Karpas-422 (cell line): ENCODE results near the gene MBOAT2. TPM values are rescaled to one million over a fixed set of nuclear protein-coding genes. Genes with fewer than 3 reads are reported as not detected.

Source experiments
- DNase-seq: peaks from one replicate; pipeline ENCODE4 v3.0.0-alpha.2; 2015
- H2AFZ ChIP-seq: fragments of 200-600 bp; sonication (generic); 2 replicates; pipeline ENCODE4 v1.6.1; 2014; ENCODE audit warnings: antibody characterized with exemption, low read length, mixed read lengths
- H3K27ac ChIP-seq: fragments of 200-600 bp; sonication (generic); 2 replicates; pipeline ENCODE4 v1.5.1; 2014; ENCODE audit warnings: mild to moderate bottlenecking, low read length, moderate library complexity
- H3K27me3 ChIP-seq: fragments of 200-600 bp; sonication (generic); 2 replicates; pipeline ENCODE4 v1.6.1; 2014; ENCODE audit warnings: low read length, mixed read lengths
- H3K36me3 ChIP-seq: fragments of 200-600 bp; sonication (generic); 2 replicates; pipeline ENCODE4 v1.6.1; 2014; ENCODE audit warnings: low read length, mixed read lengths; ENCODE audit not compliant: insufficient read depth
- H3K4me1 ChIP-seq: fragments of 200-600 bp; sonication (generic); 2 replicates; pipeline ENCODE4 v1.6.1; 2014; ENCODE audit warnings: mild to moderate bottlenecking, low read length, mixed read lengths
- H3K4me2 ChIP-seq: fragments of 200-600 bp; sonication (generic); 2 replicates; pipeline ENCODE4 v1.6.1; 2014; ENCODE audit warnings: low read length, low read depth, mild to moderate bottlenecking; ENCODE audit not compliant: poor library complexity, severe bottlenecking
- H3K4me3 ChIP-seq: fragments of 200-600 bp; sonication (generic); 2 replicates; pipeline ENCODE4 v1.5.1; 2014; ENCODE audit warnings: mild to moderate bottlenecking, antibody characterized with exemption, low read length, mixed read lengths
- H3K79me2 ChIP-seq: fragments of 200-600 bp; sonication (generic); 2 replicates; pipeline ENCODE4 v1.6.1; 2014; ENCODE audit warnings: mild to moderate bottlenecking, low read length, mixed read lengths
- H3K9ac ChIP-seq: fragments of 200-600 bp; sonication (generic); 2 replicates; pipeline ENCODE4 v1.6.0; 2014; ENCODE audit warnings: low read length
- H3K9me2 ChIP-seq: fragments of 200-600 bp; sonication (generic), shearing (Covaris generic); replicated peaks from 2 replicates; pipeline ENCODE4 v1.6.0; 2014; ENCODE audit warnings: mild to moderate bottlenecking, low read length, moderate library complexity; ENCODE audit not compliant: insufficient read depth
- H3K9me3 ChIP-seq: fragments of 300-700, 200-600 bp; sonication (generic); 2 replicates; pipeline ENCODE4 v1.6.1; 2014; ENCODE audit warnings: low read length, mixed read lengths
- H4K20me1 ChIP-seq: fragments of 200-600 bp; sonication (generic); 2 replicates; pipeline ENCODE4 v1.6.1; 2014; ENCODE audit warnings: mild to moderate bottlenecking, antibody characterized with exemption, low read length, low read depth; ENCODE audit not compliant: insufficient read depth
- total RNA-seq: library from RNA; depleted of rRNA; stranded (reverse); fragments of >200 nt; shearing (Covaris generic); gene quantifications from 2 replicates; pipeline ENCODE4 v1.2.3, GENCODE V29; 2014; ENCODE audit warnings: low replicate concordance

Gene MBOAT2
- total RNA-seq, 1 experiment from 2014 or later = not detected

- H3K36me3 ChIP-seq = no peaks in the 10 kb centered on the region
- H3K4me2 ChIP-seq = no peak overlapping the region
- H3K9me3 ChIP-seq = no peaks in the 10 kb centered on the region
- no peaks in the 10 kb centered on the region for H3K9me2 ChIP-seq
- peaks cover 9% of the 10 kb centered on the region for H3K4me1 ChIP-seq
- peak; percentile 22 for DNase-seq
- H3K9ac ChIP-seq = no peak overlapping the region
- no peak overlapping the region for H3K4me3 ChIP-seq
- H3K79me2 ChIP-seq = peaks cover 13% of the 10 kb centered on the region
- H3K27me3 ChIP-seq = no peaks in the 10 kb centered on the region; the same call in 1 of the 2 replicates
- H2AFZ ChIP-seq = no peak overlapping the region
- H3K27ac ChIP-seq = no peak overlapping the region
- H4K20me1 ChIP-seq = peaks cover 8% of the 10 kb centered on the region; the same call in 1 of the 2 replicates
These were observed 164.1 kb downstream of the MBOAT2 start for GRCh38 chr2:8839189-8839965.

GRCh38 chr2:8837795-8838140, 165.7 kb downstream of the MBOAT2 start:
- H3K9ac ChIP-seq = no peak overlapping the region
- H3K79me2 ChIP-seq = peaks cover 26% of the 10 kb centered on the region
- H3K4me2 ChIP-seq = no peak overlapping the region
- peaks cover 9% of the 10 kb centered on the region for H3K4me1 ChIP-seq
- H4K20me1 ChIP-seq = peaks cover 16% of the 10 kb centered on the region; the same call in 1 of the 2 replicates
- no peak overlapping the region; the same call in 1 of the 2 replicates for H2AFZ ChIP-seq
- no peaks in the 10 kb centered on the region for H3K36me3 ChIP-seq
- no peak overlapping the region for H3K27ac ChIP-seq
- H3K27me3 ChIP-seq = no peaks in the 10 kb centered on the region; the same call in 1 of the 2 replicates
- H3K9me3 ChIP-seq = no peaks in the 10 kb centered on the region
- no peak for DNase-seq
- peak overlapping the region; percentile 87; the same call in 1 of the 2 replicates for H3K4me3 ChIP-seq
- H3K9me2 ChIP-seq = no peaks in the 10 kb centered on the region

- peak within 1 kb of the TSS; percentile 88 for H3K4me2 ChIP-seq
These were observed 166.3 kb downstream of the MBOAT2 start, which contains the start of gene KIDINS220 for GRCh38 chr2:8836971-8837794. Gene KIDINS220 (minus strand): TSS chr2:8837613. CDS start chr2:8827093, 10,520 bp downstream.

GRCh38 chr2:8835279-8835678, 168.2 kb downstream of the MBOAT2 start:
- Histone ChIP-seq H3K27me3 (no peaks in the 10 kb centered on the region; the same call in 1 of the 2 replicates), H3K36me3 (no peaks in the 10 kb centered on the region), H3K27ac (no peak overlapping the region), H3K9ac (no peak overlapping the region), H4K20me1 (peaks cover 26% of the 10 kb centered on the region), H3K4me2 (no peak overlapping the region), H3K79me2 (peaks cover 38% of the 10 kb centered on the region), H2AFZ (no peak overlapping the region), H3K9me2 (no peaks in the 10 kb centered on the region), H3K4me1 (peaks cover 9% of the 10 kb centered on the region), H3K4me3 (no peak overlapping the region), H3K9me3 (no peaks in the 10 kb centered on the region)
- peak; percentile 19 for DNase-seq

More at GRCh38 chr2:8836971-8837794, 166.3 kb downstream of the MBOAT2 start, which contains the start of gene KIDINS220:
- peak within 1 kb of the TSS; percentile 87 for H3K9ac ChIP-seq
- no peaks in the 10 kb centered on the region for H3K9me3 ChIP-seq
- H3K4me1 ChIP-seq = peaks cover 9% of the 10 kb centered on the region
- H3K36me3 ChIP-seq = no peaks in the 10 kb centered on the region
- H3K27ac ChIP-seq = no peak within 1 kb of the TSS
- no peaks in the 10 kb centered on the region; the same call in 1 of the 2 replicates for H3K27me3 ChIP-seq
- DNase-seq = peak; percentile 92
- H3K4me3 ChIP-seq = peak within 1 kb of the TSS; percentile 87
- H2AFZ ChIP-seq = peak within 1 kb of the TSS; percentile 89
- H4K20me1 ChIP-seq = peaks cover 16% of the 10 kb centered on the region; the same call in 1 of the 2 replicates
- H3K9me2 ChIP-seq = no peaks in the 10 kb centered on the region
- H3K79me2 ChIP-seq = peaks cover 29% of the 10 kb centered on the region

GRCh38 chr2:8833853-8834252, 169.6 kb downstream of the MBOAT2 start:
- peaks cover 48% of the 10 kb centered on the region for H3K79me2 ChIP-seq
- no peak overlapping the region for H3K9ac ChIP-seq
- peak; percentile 9 for DNase-seq
- H3K27me3 ChIP-seq = no peaks in the 10 kb centered on the region; the same call in 1 of the 2 replicates
- peaks cover 26% of the 10 kb centered on the region for H4K20me1 ChIP-seq
- H3K9me2 ChIP-seq = no peaks in the 10 kb centered on the region
- H3K4me3 ChIP-seq = no peak overlapping the region
- no peaks in the 10 kb centered on the region for H3K9me3 ChIP-seq
- H3K4me1 ChIP-seq = peaks cover 9% of the 10 kb centered on the region
- H2AFZ ChIP-seq = no peak overlapping the region
- no peaks in the 10 kb centered on the region for H3K36me3 ChIP-seq
- no peak overlapping the region for H3K27ac ChIP-seq
- no peak overlapping the region for H3K4me2 ChIP-seq

GRCh38 chr2:8831516-8831915, 172.0 kb downstream of the MBOAT2 start:
- H3K9ac ChIP-seq = no peak overlapping the region
- H3K4me2 ChIP-seq = no peak overlapping the region
- H4K20me1 ChIP-seq = peaks cover 25% of the 10 kb centered on the region
- no peaks in the 10 kb centered on the region for H3K36me3 ChIP-seq
- H3K9me3 ChIP-seq = no peaks in the 10 kb centered on the region
- H3K4me1 ChIP-seq = peaks cover 5% of the 10 kb centered on the region
- no peak overlapping the region for H3K4me3 ChIP-seq
- no peaks in the 10 kb centered on the region; the same call in 1 of the 2 replicates for H3K27me3 ChIP-seq
- H3K79me2 ChIP-seq = peaks cover 54% of the 10 kb centered on the region
- DNase-seq = no peak
- no peak overlapping the region for H2AFZ ChIP-seq
- no peak overlapping the region for H3K27ac ChIP-seq
- H3K9me2 ChIP-seq = no peaks in the 10 kb centered on the region

- Histone ChIP-seq H3K9ac (no peak overlapping the region), H3K4me3 (no peak overlapping the region), H3K9me3 (no peaks in the 10 kb centered on the region), H4K20me1 (peaks cover 10% of the 10 kb centered on the region), H3K36me3 (no peaks in the 10 kb centered on the region), H3K9me2 (no peaks in the 10 kb centered on the region), H3K27me3 (no peaks in the 10 kb centered on the region), H3K27ac (no peak overlapping the region), H2AFZ (no peak overlapping the region), H3K4me2 (no peak overlapping the region), H3K4me1 (no peaks in the 10 kb centered on the region), H3K79me2 (peaks cover 32% of the 10 kb centered on the region)
- no peak for DNase-seq
These were observed 175.8 kb downstream of the MBOAT2 start for GRCh38 chr2:8827729-8828128.

- no peaks in the 10 kb centered on the region for H4K20me1 ChIP-seq
- no peak overlapping the region for H3K9ac ChIP-seq
These were observed 181.3 kb downstream of the MBOAT2 start for GRCh38 chr2:8822218-8822617.

More at GRCh38 chr2:8822218-8822617, 181.3 kb downstream of the MBOAT2 start:
- no peaks in the 10 kb centered on the region for H3K36me3 ChIP-seq
- no peak for DNase-seq
- no peak overlapping the region for H3K4me2 ChIP-seq
- no peaks in the 10 kb centered on the region for H3K27me3 ChIP-seq
- H3K4me3 ChIP-seq = no peak overlapping the region
- no peak overlapping the region for H2AFZ ChIP-seq
- no peaks in the 10 kb centered on the region for H3K4me1 ChIP-seq
- 0 out of 2 replicates have a peak, but pooled peaks cover 3% of the 10 kb centered on the region for H3K79me2 ChIP-seq
- no peaks in the 10 kb centered on the region for H3K9me3 ChIP-seq
- no peak overlapping the region for H3K27ac ChIP-seq
- H3K9me2 ChIP-seq = no peaks in the 10 kb centered on the region
